Upper lobe of left lung (tissue), 6 donors: ENCODE measurements around the gene CYP1A1. TPM values are rescaled to one million over a fixed set of nuclear protein-coding genes. Genes with fewer than 3 reads are reported as not detected.

ENCODE experiments used
- ATAC-seq, 2 donors: fragments of 200-7000 bp; cut with Tn5 transposase; one replicate each; pipeline ENCODE4 v1.9.1; 2022; ENCODE audit warnings: mild to moderate bottlenecking in 2 of 2, moderate library complexity in 2 of 2; ENCODE audit not compliant: low FRiP score in 2 of 2
- DNase-seq, 2 donors: peaks; one replicate each; pipeline ENCODE4 v3.0.0-alpha.2; 2019 to 2020
- H3K27ac ChIP-seq, 4 donors: fragments of 200-600 bp; sonication (generic); one replicate each; pipeline ENCODE4 v1.5.1; 2016 to 2019
- H3K27me3 ChIP-seq, 4 donors: fragments of 200-600 bp; sonication (generic); one replicate each; pipeline ENCODE4 v1.5.1; 2017 to 2019
- H3K36me3 ChIP-seq, 4 donors: fragments of 200-600 bp; sonication (generic); one replicate each; pipeline ENCODE4 v1.5.1; 2016 to 2019
- H3K4me1 ChIP-seq, 4 donors: fragments of 200-600 bp; sonication (generic); one replicate each; pipeline ENCODE4 v1.5.1; 2018 to 2019
- H3K4me3 ChIP-seq, 4 donors: fragments of 200-600 bp; sonication (generic); one replicate each; pipeline ENCODE4 v1.5.1; 2017 to 2019; ENCODE audit warnings: mild to moderate bottlenecking in 2 of 4, moderate library complexity in 1 of 4
- H3K9me3 ChIP-seq, 4 donors: fragments of 200-600 bp; sonication (generic); one replicate each; pipeline ENCODE4 v1.5.1; 2018 to 2019
- EP300 ChIP-seq, 4 donors: sonication (generic); formaldehyde crosslinking; IDR thresholded peaks; one replicate each; pipeline ENCODE4 v1.5.1; 2017; ENCODE audit warnings: antibody characterized with exemption in 4 of 4, control low read depth in 2 of 4
- POLR2A ChIP-seq, 4 donors: fragments of 450-650 bp; IDR thresholded peaks; one replicate each; pipeline ENCODE4 v1.5.1; 2016 to 2017; ENCODE audit warnings: antibody characterized with exemption in 4 of 4, mild to moderate bottlenecking in 2 of 4
- POLR2AphosphoS5 ChIP-seq, 2 donors: sonication (generic); formaldehyde crosslinking; IDR thresholded peaks; one replicate each; pipeline ENCODE4 v1.5.1; 2017; ENCODE audit warnings: antibody characterized with exemption in 2 of 2
- WGBS, 2 donors: methylation state at CpG; one replicate each; pipeline ENCODE4 v1.1.5; 2017 to 2018; 5-methylcytosine and 5-hydroxymethylcytosine counted together
- total RNA-seq, 6 donors: library from RNA; depleted of rRNA in 4 of 6; stranded (reverse); fragments of >200 nt in 4 of 6; gene quantifications; one replicate each; pipeline versions ENCODE4 v1.1.0 to v1.2.1, GENCODE V29; 2016 to 2021
- TF ChIP-seq, protein P1 (sequence below), 6 experiments: fragments of 450-650 bp in 4 of 6; fragments of 200-600 bp in 2 of 6; sonication (generic) in 2 of 6; IDR thresholded peaks; one replicate each; pipeline ENCODE4 v1.5.1; 2016 to 2019; ENCODE audit warnings: antibody characterized with exemption in 6 of 6
- donor health status: DM: no; HTN: no; CAD: no; lungs with moderate emphysema.
- donor health status: DM: no; HTN: yes; CAD: no; lungs with severe emphysema.

CYP1A1 gene
- total RNA-seq, 6 donors from 2014 or later = 0.46 to 6.1 (median 0.92) TPM; not detected in 1

DNA sequence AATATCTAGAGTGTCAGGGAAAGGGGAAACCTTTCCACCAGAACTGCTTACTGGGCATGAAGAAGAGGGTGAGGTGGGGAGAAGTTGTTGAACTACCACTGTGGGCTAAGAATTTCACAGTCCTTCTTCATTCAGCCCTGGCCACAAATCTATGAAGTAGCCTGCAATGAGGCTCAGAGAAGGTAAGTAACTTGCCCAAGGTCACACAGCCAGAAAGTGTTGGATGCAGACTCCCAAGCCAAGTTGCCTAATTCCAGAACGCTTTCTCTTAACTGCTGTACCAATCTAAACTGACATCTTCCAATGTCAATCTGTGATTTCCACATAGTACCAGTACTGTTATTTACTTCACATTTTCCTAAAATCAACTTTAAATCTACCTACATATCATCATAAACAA is 2.1 kb downstream of the CYP1A1 start:
- ATAC-seq (no peak), DNase-seq (no peak)
- H3K4me1 ChIP-seq = peaks cover 12 to 24% (median 16%) of the 10 kb centered on the region in 4 donors
- 45 to 86% methylated on average over 1 of the region's 1 CpG for WGBS, 2 donors
- H3K4me3 ChIP-seq = no peak overlapping the region
- H3K27me3 ChIP-seq = no peaks in the 10 kb centered on the region
- TF ChIP-seq EP300 (IDR thresholded peaks at IDR 0.05) (no peak), POLR2A (IDR thresholded peaks at IDR 0.05) (no peak), POLR2AphosphoS5 (IDR thresholded peaks at IDR 0.05) (no peak)
- TF ChIP-seq, protein P1, sequence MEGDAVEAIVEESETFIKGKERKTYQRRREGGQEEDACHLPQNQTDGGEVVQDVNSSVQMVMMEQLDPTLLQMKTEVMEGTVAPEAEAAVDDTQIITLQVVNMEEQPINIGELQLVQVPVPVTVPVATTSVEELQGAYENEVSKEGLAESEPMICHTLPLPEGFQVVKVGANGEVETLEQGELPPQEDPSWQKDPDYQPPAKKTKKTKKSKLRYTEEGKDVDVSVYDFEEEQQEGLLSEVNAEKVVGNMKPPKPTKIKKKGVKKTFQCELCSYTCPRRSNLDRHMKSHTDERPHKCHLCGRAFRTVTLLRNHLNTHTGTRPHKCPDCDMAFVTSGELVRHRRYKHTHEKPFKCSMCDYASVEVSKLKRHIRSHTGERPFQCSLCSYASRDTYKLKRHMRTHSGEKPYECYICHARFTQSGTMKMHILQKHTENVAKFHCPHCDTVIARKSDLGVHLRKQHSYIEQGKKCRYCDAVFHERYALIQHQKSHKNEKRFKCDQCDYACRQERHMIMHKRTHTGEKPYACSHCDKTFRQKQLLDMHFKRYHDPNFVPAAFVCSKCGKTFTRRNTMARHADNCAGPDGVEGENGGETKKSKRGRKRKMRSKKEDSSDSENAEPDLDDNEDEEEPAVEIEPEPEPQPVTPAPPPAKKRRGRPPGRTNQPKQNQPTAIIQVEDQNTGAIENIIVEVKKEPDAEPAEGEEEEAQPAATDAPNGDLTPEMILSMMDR (IDR thresholded peaks at IDR 0.05) = no peak
- no peaks in the 10 kb centered on the region for H3K36me3 ChIP-seq
- no peaks in the 10 kb centered on the region for H3K9me3 ChIP-seq
- H3K27ac ChIP-seq = peak overlapping the region in 1 of 4 donors; percentile 87

DNA sequence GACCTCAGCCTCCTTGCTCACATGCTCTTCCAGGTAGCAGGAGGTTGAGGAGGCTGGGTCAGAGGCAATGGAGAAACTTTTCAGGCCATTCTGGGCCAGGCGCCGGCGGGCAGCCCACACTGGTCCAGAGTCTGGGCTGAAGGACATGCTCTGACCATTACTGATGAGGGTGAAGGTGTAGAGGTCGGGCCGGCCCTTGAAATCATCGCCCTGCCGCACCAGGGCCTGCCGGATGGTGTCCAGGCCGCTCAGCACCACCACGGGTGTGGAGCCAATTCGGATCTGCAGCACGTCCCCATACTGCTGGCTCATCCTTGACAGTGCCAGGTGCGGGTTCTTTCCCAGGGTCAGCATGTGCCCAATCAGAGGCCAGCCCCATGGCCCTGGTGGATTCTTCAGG is 2.7 kb downstream of the CYP1A1 start:
- peak in 1 of 2 donors; percentile 62 for DNase-seq
- TF ChIP-seq, protein P1 (IDR thresholded peaks at IDR 0.05) = no peak
- H3K27me3 ChIP-seq = no peaks in the 10 kb centered on the region
- no peak overlapping the region for H3K4me3 ChIP-seq
- H3K4me1 ChIP-seq = peaks cover 12 to 24% (median 16%) of the 10 kb centered on the region in 4 donors
- no peak for ATAC-seq
- peak overlapping the region in 1 of 4 donors; percentile 87 for H3K27ac ChIP-seq
- H3K36me3 ChIP-seq = no peaks in the 10 kb centered on the region
- 76 to 87% methylated on average over 12 to 13 of the region's 13 CpGs for WGBS, 2 donors
- H3K9me3 ChIP-seq = no peaks in the 10 kb centered on the region

DNA sequence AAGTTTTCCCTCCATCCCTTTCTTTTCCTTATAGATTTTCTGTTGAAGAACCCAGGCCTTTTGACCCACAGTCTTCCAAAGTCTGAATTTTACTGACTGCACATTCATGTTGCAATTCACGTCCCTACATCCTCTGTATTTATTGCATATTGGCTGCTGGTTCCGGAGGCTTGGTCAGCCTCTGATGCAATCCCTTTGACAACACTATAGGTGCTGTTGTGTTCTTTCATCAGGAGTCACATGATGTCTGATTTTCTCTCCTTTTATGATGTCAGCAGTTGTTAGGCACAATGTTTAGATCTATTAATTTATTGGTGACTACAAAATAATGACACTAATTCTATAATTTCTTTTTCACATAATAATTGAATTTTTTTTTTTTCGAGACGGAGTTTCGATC is 8.7 kb downstream of the CYP1A1 start:
- no peak for ATAC-seq

DNA sequence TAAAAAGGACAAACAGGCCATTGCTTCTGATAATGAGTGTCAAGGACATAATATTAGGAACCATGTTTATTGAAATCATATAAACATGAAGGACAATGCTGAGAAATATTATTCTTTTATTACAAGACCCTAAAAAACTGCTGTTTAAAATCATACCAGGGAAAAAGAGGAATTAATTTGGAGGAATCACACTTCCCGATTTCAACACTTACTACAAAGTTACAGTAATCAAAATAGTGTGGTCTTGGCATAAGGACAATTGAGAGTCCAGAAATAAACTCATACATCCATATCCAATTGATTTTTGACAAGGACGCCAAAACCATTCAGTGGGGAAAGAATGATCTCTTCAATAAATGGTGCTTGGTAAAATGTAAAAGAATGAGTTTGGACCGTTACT is 13.0 kb downstream of the CYP1A1 start:
- H3K4me3 ChIP-seq = no peak overlapping the region
- TF ChIP-seq POLR2AphosphoS5 (IDR thresholded peaks at IDR 0.05) (no peak), POLR2A (IDR thresholded peaks at IDR 0.05) (no peak), EP300 (IDR thresholded peaks at IDR 0.05) (no peak)
- TF ChIP-seq, protein P1 (IDR thresholded peaks at IDR 0.05) = no peak
- peaks cover 0 to 5% (median 3%) of the 10 kb centered on the region in 4 donors for H3K4me1 ChIP-seq
- WGBS, 2 donors = 68 to 78% methylated on average over 3 of the region's 3 CpGs
- H3K27me3 ChIP-seq = no peaks in the 10 kb centered on the region
- no peak for ATAC-seq
- no peaks in the 10 kb centered on the region for H3K9me3 ChIP-seq
- H3K36me3 ChIP-seq = no peaks in the 10 kb centered on the region
- DNase-seq = no peak
- H3K27ac ChIP-seq = no peak overlapping the region

More for the DNA sequence above, 8.7 kb downstream of the CYP1A1 start:
- Histone ChIP-seq H3K4me3 (no peak overlapping the region), H3K9me3 (no peaks in the 10 kb centered on the region), H3K4me1 (peaks cover 0 to 3% (median 0%) of the 10 kb centered on the region in 4 donors), H3K27me3 (no peaks in the 10 kb centered on the region), H3K27ac (no peak overlapping the region), H3K36me3 (no peaks in the 10 kb centered on the region)
- WGBS, 2 donors = 64 to 70% methylated on average over 5 of the region's 5 CpGs
- DNase-seq = no peak
- TF ChIP-seq, protein P1 (IDR thresholded peaks at IDR 0.05) = no peak
- no peak for TF ChIP-seq POLR2AphosphoS5 (IDR thresholded peaks at IDR 0.05)
- TF ChIP-seq POLR2A (IDR thresholded peaks at IDR 0.05) = no peak
- TF ChIP-seq EP300 (IDR thresholded peaks at IDR 0.05) = no peak

DNA sequence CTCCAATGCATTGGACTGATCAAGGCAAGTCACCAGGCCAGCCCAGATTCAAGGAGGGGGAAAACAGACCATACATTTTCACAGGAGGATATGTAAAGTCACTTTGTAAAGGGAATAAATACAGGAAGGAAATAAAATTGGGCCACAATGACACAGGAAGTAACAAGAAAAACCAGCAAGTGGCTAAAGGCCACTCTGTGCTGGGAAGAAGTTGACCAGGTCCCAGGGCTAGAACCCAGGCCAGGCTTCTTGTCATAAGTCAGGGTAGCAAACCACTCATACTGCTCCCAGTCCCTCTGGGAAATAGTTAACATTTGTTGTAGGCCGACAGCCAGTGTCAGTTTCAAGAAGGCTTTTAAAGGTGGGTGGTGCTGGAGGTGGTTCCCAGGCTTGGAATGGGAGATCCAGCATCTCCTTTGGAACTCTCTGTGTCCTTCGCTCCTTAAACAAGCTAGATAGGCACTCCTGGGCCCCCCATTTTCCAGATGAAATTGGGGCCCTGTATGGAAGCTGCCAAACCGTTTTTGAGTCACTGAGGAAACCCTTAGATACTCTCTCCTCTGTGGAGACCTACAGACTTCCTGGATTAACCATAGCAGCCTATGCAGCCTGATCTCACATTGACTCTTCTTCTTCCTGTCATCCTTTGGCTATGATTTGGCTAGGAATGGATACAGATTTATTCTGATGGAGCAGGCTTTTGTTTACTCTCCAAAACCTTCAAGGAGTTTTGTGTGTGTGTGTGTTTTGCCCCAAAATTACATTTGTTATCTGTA is 14.8 kb downstream of the CYP1A1 start:
- TF ChIP-seq EP300 (IDR thresholded peaks at IDR 0.05) = no peak
- TF ChIP-seq POLR2A (IDR thresholded peaks at IDR 0.05) = no peak
- TF ChIP-seq POLR2AphosphoS5 (IDR thresholded peaks at IDR 0.05) = no peak
- TF ChIP-seq, protein P1 (IDR thresholded peaks at IDR 0.05) = no peak
- peak overlapping the region in 2 of 4 donors; percentile 61 to 73 for H3K27ac ChIP-seq
- H3K4me3 ChIP-seq = no peak overlapping the region
- ATAC-seq (no peak), DNase-seq (no peak)
- H3K36me3 ChIP-seq = no peaks in the 10 kb centered on the region
- WGBS, 2 donors = 46 to 64% methylated on average over 2 to 3 of the region's 3 CpGs
- H3K4me1 ChIP-seq = peaks cover 0 to 5% (median 3%) of the 10 kb centered on the region in 4 donors
- H3K27me3 ChIP-seq = no peaks in the 10 kb centered on the region
- no peaks in the 10 kb centered on the region for H3K9me3 ChIP-seq
